ENCODE measurements around the gene CEP192. TPM values are rescaled to one million over a fixed set of nuclear protein-coding genes. Genes with fewer than 3 reads are reported as not detected.

The CEP192 gene
- total RNA-seq, 3 donors from 2014 or later (not counting 1 experiment from before 2014, with no cell fraction given): 41.3 to 47.9 (median 43.4) TPM

DNA sequence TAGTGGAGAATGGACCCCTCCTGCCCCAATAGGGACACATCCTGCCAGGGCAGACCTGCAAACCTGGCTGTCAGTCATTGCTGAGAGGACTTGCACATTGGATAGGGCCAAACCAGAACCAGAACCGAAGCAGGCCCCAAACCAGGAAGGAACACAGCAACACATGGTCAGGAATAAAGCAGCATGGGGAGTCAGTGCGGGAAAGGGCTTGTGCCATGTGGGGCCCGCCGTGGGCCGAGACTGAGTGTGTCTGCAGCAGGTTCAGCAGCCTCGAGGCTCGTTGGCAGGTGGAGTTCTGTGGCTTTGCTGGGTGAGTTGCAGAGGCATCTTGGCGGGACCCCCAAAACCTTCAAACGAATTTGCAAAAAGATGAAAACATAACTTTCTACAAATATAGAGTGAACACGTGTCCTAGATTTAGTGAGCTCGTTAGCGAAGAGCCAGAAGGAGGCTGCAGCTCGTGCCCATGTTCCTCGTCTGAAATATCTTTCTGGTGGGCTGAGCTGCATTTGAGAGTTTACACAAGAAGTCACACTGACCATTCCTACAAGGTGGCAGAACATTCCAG is 182.5 kb downstream of the CEP192 start:
- H3K4me1 Mint-ChIP-seq: no peaks in the 10 kb centered on the region
- no peaks in the 10 kb centered on the region for H3K9me3 Mint-ChIP-seq
- Histone ChIP-seq H3K4me3 (ENCODE audit: low read length) (no peak overlapping the region), H3K27ac (ENCODE audit: low read length) (no peak overlapping the region), H3K27me3 (ENCODE audit: control insufficient read depth, insufficient read depth, low read length) (no peaks in the 10 kb centered on the region), H3K36me3 (ENCODE audit: control insufficient read depth, insufficient read depth, low read length) (no peaks in the 10 kb centered on the region), H3K9me3 (ENCODE audit: control insufficient read depth, insufficient read depth, low read length) (no peaks in the 10 kb centered on the region), H3K4me1 (ENCODE audit: control insufficient read depth, insufficient read depth, low read length) (no peaks in the 10 kb centered on the region)
- peaks cover 14 to 32% of the 10 kb centered on the region in 2 donors for H3K27me3 Mint-ChIP-seq (ENCODE audit: low read depth in 2 of 2)
- intact Hi-C loops (cut with micrococcal nuclease): no loop called here
- no peak for ATAC-seq
- DNase-seq: no peak
- H3K36me3 Mint-ChIP-seq: no peaks in the 10 kb centered on the region
- 76% methylated on average over 14 of the region's 14 CpGs for WGBS (ENCODE audit: insufficient coverage)
- H3K27ac Mint-ChIP-seq: no peak overlapping the region
- no peak overlapping the region for H3K4me3 Mint-ChIP-seq
- TF ChIP-seq, protein P1, sequence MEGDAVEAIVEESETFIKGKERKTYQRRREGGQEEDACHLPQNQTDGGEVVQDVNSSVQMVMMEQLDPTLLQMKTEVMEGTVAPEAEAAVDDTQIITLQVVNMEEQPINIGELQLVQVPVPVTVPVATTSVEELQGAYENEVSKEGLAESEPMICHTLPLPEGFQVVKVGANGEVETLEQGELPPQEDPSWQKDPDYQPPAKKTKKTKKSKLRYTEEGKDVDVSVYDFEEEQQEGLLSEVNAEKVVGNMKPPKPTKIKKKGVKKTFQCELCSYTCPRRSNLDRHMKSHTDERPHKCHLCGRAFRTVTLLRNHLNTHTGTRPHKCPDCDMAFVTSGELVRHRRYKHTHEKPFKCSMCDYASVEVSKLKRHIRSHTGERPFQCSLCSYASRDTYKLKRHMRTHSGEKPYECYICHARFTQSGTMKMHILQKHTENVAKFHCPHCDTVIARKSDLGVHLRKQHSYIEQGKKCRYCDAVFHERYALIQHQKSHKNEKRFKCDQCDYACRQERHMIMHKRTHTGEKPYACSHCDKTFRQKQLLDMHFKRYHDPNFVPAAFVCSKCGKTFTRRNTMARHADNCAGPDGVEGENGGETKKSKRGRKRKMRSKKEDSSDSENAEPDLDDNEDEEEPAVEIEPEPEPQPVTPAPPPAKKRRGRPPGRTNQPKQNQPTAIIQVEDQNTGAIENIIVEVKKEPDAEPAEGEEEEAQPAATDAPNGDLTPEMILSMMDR (IDR thresholded peaks at IDR 0.05): no peak

Other genes starting within 250 kb of the CEP192 start
- 100 to 1,000 TPM; 110 to 115 (median 112) TPM for gene PTPN2, start 107.1 kb upstream of the CEP192 start, total RNA-seq
- 10 to 100 TPM; 24.5 to 28.4 (median 26.5) TPM for gene SEH1L, start 43.4 kb upstream of the CEP192 start, total RNA-seq
- 10 to 100 TPM; 24.0 to 36.3 (median 29.2) TPM for gene LDLRAD4, start 227.4 kb downstream of the CEP192 start, total RNA-seq